Cardiac fibroblast (primary cell): ENCODE measurements around the gene PDIK1L.

Experiments used
- DNase-seq, 2 donors: peaks; one replicate each; pipeline versions ENCODE4 v3.0.0 to v3.0.0-alpha.2; 2010; ENCODE audit warnings: low read depth in 2 of 2
- H3K4me3 ChIP-seq, 2 donors: replicated peaks in 1 of 2; 1 replicate in 1 of 2; 2 replicates in 1 of 2; pipeline ENCODE4 v1.5.1; 2011; ENCODE audit warnings: low read depth in 2 of 2, low read length in 2 of 2, mild to moderate bottlenecking in 2 of 2, moderate library complexity in 1 of 2
- CTCF ChIP-seq: IDR thresholded peaks from one replicate; pipeline ENCODE4 v1.5.1; 2011; ENCODE audit warnings: low read depth, mild to moderate bottlenecking, low read length, inconsistent platforms

PDIK1L gene

DNA sequence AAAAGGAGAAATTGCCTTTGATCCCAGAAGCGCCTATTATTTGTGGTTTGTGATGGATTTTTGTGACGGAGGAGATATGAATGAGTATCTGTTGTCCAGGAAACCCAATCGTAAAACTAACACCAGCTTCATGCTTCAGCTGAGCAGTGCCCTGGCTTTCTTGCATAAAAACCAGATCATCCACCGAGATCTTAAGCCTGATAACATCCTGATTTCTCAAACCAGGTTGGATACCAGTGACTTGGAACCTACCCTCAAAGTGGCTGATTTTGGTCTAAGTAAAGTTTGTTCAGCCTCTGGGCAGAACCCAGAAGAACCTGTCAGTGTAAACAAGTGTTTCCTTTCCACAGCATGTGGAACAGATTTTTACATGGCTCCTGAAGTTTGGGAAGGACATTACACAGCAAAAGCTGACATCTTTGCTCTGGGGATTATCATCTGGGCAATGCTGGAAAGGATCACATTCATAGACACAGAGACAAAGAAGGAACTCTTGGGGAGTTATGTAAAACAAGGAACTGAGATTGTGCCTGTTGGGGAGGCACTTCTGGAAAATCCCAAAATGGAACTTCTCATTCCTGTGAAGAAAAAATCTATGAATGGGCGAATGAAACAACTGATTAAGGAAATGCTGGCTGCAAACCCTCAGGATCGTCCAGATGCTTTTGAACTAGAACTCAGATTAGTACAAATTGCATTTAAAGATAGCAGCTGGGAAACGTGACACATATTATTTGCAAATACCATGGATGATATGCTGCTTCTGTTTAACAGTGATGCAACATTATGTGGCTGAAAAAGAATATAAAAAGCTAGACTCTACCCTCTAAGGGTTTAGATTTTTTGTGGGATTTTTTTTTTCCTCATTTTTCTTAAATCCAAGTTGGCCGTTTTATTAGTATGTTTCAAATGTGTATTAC, 10.5 kb downstream of the PDIK1L start:
- no peak for TF ChIP-seq CTCF
- no peak overlapping the region for H3K4me3 ChIP-seq
- DNase-seq = peak in 1 of 2 donors; percentile 23

GRCh38 chr1:26122988-26123973, 11.7 kb downstream of the PDIK1L start:
- peak; percentile 29 to 74 for DNase-seq
- TF ChIP-seq CTCF = no peak
- H3K4me3 ChIP-seq = no peak overlapping the region

- H3K4me3 ChIP-seq = no peak overlapping the region
- no peak for DNase-seq
- TF ChIP-seq CTCF = no peak
These were observed 13.1 kb downstream of the PDIK1L start for GRCh38 chr1:26124418-26125331.

GRCh38 chr1:26125382-26125781, 13.8 kb downstream of the PDIK1L start:
- no peak for DNase-seq
- no peak for TF ChIP-seq CTCF
- no peak overlapping the region for H3K4me3 ChIP-seq

GRCh38 chr1:26125946-26126320, 14.3 kb downstream of the PDIK1L start:
- no peak overlapping the region for H3K4me3 ChIP-seq
- TF ChIP-seq CTCF = no peak
- no peak for DNase-seq
